ENCODE data around the gene NDUFAF8.
"Not testable (repeated sequence)": the region's sequence is repeated elsewhere in the genome, so short reads cannot be mapped to it uniquely, and the experiment has no call there.

The NDUFAF8 gene

GRCh38 chr17:81223762-81224130 is 15.4 kb upstream of the NDUFAF8 start:
- no peak for DNase-seq

GRCh38 chr17:81227630-81228029 is 11.5 kb upstream of the NDUFAF8 start:
- DNase-seq: not testable (repeated sequence)

- DNase-seq: no peak
Measured at GRCh38 chr17:81228420-81228819, 10.7 kb upstream of the NDUFAF8 start.

- DNase-seq: no peak
Measured at GRCh38 chr17:81228834-81229665, 10.1 kb upstream of the NDUFAF8 start.

GRCh38 chr17:81229666-81229920 is 9.5 kb upstream of the NDUFAF8 start:
- DNase-seq: no peak

GRCh38 chr17:81230043-81230820 is 8.9 kb upstream of the NDUFAF8 start:
- DNase-seq: no peak

GRCh38 chr17:81231121-81231645 is 7.9 kb upstream of the NDUFAF8 start:
- DNase-seq: no peak

- DNase-seq: no peak
Measured at GRCh38 chr17:81231766-81232581, 7.1 kb upstream of the NDUFAF8 start.

GRCh38 chr17:81232616-81233241 is 6.4 kb upstream of the NDUFAF8 start:
- no peak for DNase-seq

- no peak for DNase-seq
Measured at GRCh38 chr17:81233316-81233715, 5.8 kb upstream of the NDUFAF8 start.

GRCh38 chr17:81233811-81234505 is 5.2 kb upstream of the NDUFAF8 start:
- DNase-seq: no peak

GRCh38 chr17:81234506-81234855 is 4.6 kb upstream of the NDUFAF8 start:
- no peak for DNase-seq

- no peak for DNase-seq
Measured at GRCh38 chr17:81234940-81235821, 3.9 kb upstream of the NDUFAF8 start.

GRCh38 chr17:81235822-81236740 is 3.0 kb upstream of the NDUFAF8 start:
- no peak for DNase-seq

- no peak for DNase-seq
Measured at GRCh38 chr17:81236784-81237183, 2.3 kb upstream of the NDUFAF8 start.

- DNase-seq: no peak
Measured at GRCh38 chr17:81237591-81238489, 1.3 kb upstream of the NDUFAF8 start.

- DNase-seq: no peak
Measured at GRCh38 chr17:81238490-81238814, 666 bp upstream of the NDUFAF8 start.

GRCh38 chr17:81239714-81240555 is 817 bp downstream of the NDUFAF8 start:
- DNase-seq: no peak
